ENCODE results near the gene PTPRE. TPM values are rescaled to one million over a fixed set of nuclear protein-coding genes. Genes with fewer than 3 reads are reported as not detected.

PTPRE gene
- polyA plus RNA-seq, 1 of the 3 experiments (the other 2 are of a cell fraction) = 11.8 TPM

GRCh38 chr10:127943336-127943910 is 36.5 kb downstream of the PTPRE start:
- H3K4me3 ChIP-seq (ENCODE audit: low read depth in 2 of 2, low read length in 1 of 2) = no peak overlapping the region
- 89% methylated on average over 10 of the region's 10 CpGs for WGBS (ENCODE audit: low lambda C conversion rate)
- CTCF ChIA-PET = interaction anchor here (0.7 to 2.6 kb wide), 6 partner anchors 20 to 67 kb away, joined by 3 to 10 read pairs (median 3); partner anchors contain the start of gene PTPRE

GRCh38 chr10:127944256-127944655 is 37.4 kb downstream of the PTPRE start:
- CTCF ChIA-PET = interaction anchor here (0.7 to 2.6 kb wide), 3 partner anchors 21 to 125 kb away, joined by 3 to 10 read pairs (median 3); no protein-coding TSS in a partner anchor
- DNase-seq = no peak
- Histone ChIP-seq H2AFZ (ENCODE audit: low read depth) (no peak overlapping the region), H3K27ac (ENCODE audit: low read depth in 2 of 2, low read length in 1 of 2) (no peak overlapping the region), H3K79me2 (ENCODE audit: insufficient read depth) (no peaks in the 10 kb centered on the region), H4K20me1 (ENCODE audit: insufficient read depth) (no peaks in the 10 kb centered on the region), H3F3A (replicated peaks; ENCODE audit: insufficient read depth) (peaks cover 3% of the 10 kb centered on the region), H3K36me3 (replicated peaks in 1 of 2; ENCODE audit: control insufficient read depth in 1 of 2, insufficient read depth in 2 of 2, low read length in 1 of 2) (no peaks in the 10 kb centered on the region), H3K27me3 (ENCODE audit: insufficient read depth) (no peaks in the 10 kb centered on the region), H3K4me2 (no peak overlapping the region), H3K9ac (no peak overlapping the region), H3K4me3 (ENCODE audit: low read depth in 2 of 2, low read length in 1 of 2) (no peak overlapping the region), H3K9me2 (no peaks in the 10 kb centered on the region), H3K9me3 (no peaks in the 10 kb centered on the region), H3K4me1 (ENCODE audit: control insufficient read depth in 1 of 2, insufficient read depth in 2 of 2, low read depth in 1 of 2, low read length in 1 of 2) (peaks cover 0 to 20% of the 10 kb centered on the region in 2 experiments; a peak in 2 of 4 replicates)
- POLR2A ChIA-PET = no interaction called here
- TF ChIP-seq YY1 (IDR thresholded peaks at IDR 0.05; ENCODE audit: low read depth) (no peak), MXI1 (IDR thresholded peaks at IDR 0.05; ENCODE audit: low read depth, low read length) (no peak), PBX3 (IDR thresholded peaks at IDR 0.05) (no peak), USF2 (IDR thresholded peaks at IDR 0.05; ENCODE audit: borderline replicate concordance, low read depth, low read length) (no peak), GATA2 (CRISPR knock-in tag; IDR thresholded peaks at IDR 0.05) (no peak), TEAD4 (IDR thresholded peaks at IDR 0.05; ENCODE audit: borderline replicate concordance, insufficient read depth) (no peak), RCOR1 (IDR thresholded peaks at IDR 0.05; ENCODE audit: low read length) (no peak), RAD21 (IDR thresholded peaks at IDR 0.05; ENCODE audit: low read length) (no peak), GABPA (IDR thresholded peaks at IDR 0.05; ENCODE audit: low read depth) (no peak), ZBTB33 (IDR thresholded peaks at IDR 0.05; ENCODE audit: borderline replicate concordance, low read depth) (no peak), SIN3A (IDR thresholded peaks at IDR 0.05; ENCODE audit: borderline replicate concordance, low read depth, low read length) (no peak), JUND (IDR thresholded peaks at IDR 0.05) (no peak), NRF1 (IDR thresholded peaks at IDR 0.05; ENCODE audit: low read depth, low read length) (no peak)
- 65% methylated on average over 2 of the region's 2 CpGs for WGBS (ENCODE audit: low lambda C conversion rate)

More at GRCh38 chr10:127943336-127943910, 36.5 kb downstream of the PTPRE start:
- H3K79me2 ChIP-seq (ENCODE audit: insufficient read depth) = no peaks in the 10 kb centered on the region
- peaks cover 3% of the 10 kb centered on the region for H3F3A ChIP-seq (replicated peaks; ENCODE audit: insufficient read depth)
- TF ChIP-seq USF2 (IDR thresholded peaks at IDR 0.05; ENCODE audit: borderline replicate concordance, low read depth, low read length) (no peak), JUND (IDR thresholded peaks at IDR 0.05) (no peak), ELF1 (IDR thresholded peaks at IDR 0.05) (no peak), TEAD4 (IDR thresholded peaks at IDR 0.05; ENCODE audit: borderline replicate concordance, insufficient read depth) (no peak)
- no peaks in the 10 kb centered on the region for H3K9me2 ChIP-seq
- H3K27me3 ChIP-seq (ENCODE audit: insufficient read depth) = no peaks in the 10 kb centered on the region
- no peaks in the 10 kb centered on the region for H3K36me3 ChIP-seq (replicated peaks in 1 of 2; ENCODE audit: control insufficient read depth in 1 of 2, insufficient read depth in 2 of 2, low read length in 1 of 2)
- H3K4me1 ChIP-seq (ENCODE audit: control insufficient read depth in 1 of 2, insufficient read depth in 2 of 2, low read depth in 1 of 2, low read length in 1 of 2) = peaks cover 0 to 22% of the 10 kb centered on the region in 2 experiments; a peak in 2 of 4 replicates
- POLR2A ChIA-PET = no interaction called here
- H3K9ac ChIP-seq = no peak overlapping the region
- H3K9me3 ChIP-seq = no peaks in the 10 kb centered on the region
- DNase-seq = no peak
- H3K4me2 ChIP-seq = no peak overlapping the region
- H3K27ac ChIP-seq (ENCODE audit: low read depth in 2 of 2, low read length in 1 of 2) = peak overlapping the region; percentile 41 to 79; a peak in 3 of 4 replicates
- no peak overlapping the region for H2AFZ ChIP-seq (ENCODE audit: low read depth)
- no peaks in the 10 kb centered on the region for H4K20me1 ChIP-seq (ENCODE audit: insufficient read depth)
